NCI-H187 (cell line): ENCODE data around the gene TMEM143.
A peak's percentile ranks its signal among the peaks of the same experiment; 100 is the strongest.
"Not testable (repeated sequence)": the region's sequence is repeated elsewhere in the genome, so short reads cannot be mapped to it uniquely, and the experiment has no call there.

Experiments used
- DNase-seq, 2 experiments: peaks; one replicate each; lab custom pipeline; 2025; lab: John Stamatoyannopoulos, UW

Gene TMEM143

DNA sequence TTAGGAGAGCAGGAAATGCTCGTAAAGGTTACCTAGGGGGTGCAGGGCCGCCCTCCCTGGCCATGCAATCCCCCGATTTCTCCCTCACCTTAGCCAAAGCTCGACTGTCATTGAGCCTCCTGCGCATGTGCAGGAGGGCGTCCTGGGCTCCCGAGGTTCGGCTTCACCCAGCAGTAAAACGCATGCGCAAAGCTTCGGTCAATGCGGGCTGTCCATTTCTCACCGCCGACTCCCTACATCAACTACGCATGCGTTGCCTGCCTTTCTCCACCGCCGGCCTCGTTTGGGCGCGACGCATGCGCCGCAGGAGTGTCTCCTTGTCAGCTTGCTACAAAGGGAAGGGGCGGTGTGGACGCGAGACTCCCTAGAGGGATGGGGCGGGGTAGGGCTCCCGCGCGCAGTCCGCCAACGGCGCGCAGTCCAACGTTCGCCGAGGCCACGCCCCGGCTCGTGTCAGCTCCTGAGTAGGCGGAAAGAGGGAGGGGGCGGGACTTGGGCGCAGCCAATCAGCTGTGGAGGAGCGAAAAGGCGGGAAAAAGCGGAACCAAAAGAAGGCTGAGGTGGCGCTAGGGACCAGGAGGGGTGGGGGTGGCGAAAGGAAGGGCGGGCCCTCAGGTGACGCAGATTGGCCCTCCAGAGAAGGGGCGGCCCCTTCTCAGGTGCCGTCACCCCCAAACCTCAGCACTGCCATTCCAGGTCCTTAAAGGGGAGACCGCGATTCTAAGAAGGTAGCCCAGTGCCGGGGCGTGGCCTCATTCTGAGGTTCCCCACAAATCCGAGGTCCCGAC, at the start of gene TMEM143, which contains the start of gene SYNGR4:
Gene TMEM143 (minus strand): TSS at position 131 of the 788 bp plus-strand sequence. CDS start 20 bp downstream, at position 111.
Gene SYNGR4 (plus strand): TSS at position 558 of the 788 bp plus-strand sequence. CDS start 1,476 bp downstream, outside the sequence.
- DNase-seq, result peak; percentile 100

DNA sequence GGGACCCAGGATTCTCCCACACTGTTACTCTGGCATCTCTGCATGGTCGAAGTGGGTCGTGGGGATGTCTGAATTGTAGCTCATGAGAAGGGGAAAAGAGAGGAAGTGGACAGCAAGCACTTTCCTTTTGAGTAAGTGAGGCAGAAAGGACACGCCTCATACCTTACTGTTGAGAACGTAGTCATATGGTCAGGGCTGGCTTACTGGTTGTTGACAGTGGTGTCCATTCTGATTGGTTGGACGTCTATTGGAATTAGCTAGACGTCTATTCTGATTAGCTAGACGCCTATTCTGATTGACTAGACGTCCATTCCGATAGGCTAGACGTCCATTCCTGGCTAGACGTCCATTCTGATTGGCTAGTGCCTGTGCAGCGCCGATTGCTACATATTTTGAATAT, 42.1 kb upstream of the TMEM143 start:
- DNase-seq, result no peak

DNA sequence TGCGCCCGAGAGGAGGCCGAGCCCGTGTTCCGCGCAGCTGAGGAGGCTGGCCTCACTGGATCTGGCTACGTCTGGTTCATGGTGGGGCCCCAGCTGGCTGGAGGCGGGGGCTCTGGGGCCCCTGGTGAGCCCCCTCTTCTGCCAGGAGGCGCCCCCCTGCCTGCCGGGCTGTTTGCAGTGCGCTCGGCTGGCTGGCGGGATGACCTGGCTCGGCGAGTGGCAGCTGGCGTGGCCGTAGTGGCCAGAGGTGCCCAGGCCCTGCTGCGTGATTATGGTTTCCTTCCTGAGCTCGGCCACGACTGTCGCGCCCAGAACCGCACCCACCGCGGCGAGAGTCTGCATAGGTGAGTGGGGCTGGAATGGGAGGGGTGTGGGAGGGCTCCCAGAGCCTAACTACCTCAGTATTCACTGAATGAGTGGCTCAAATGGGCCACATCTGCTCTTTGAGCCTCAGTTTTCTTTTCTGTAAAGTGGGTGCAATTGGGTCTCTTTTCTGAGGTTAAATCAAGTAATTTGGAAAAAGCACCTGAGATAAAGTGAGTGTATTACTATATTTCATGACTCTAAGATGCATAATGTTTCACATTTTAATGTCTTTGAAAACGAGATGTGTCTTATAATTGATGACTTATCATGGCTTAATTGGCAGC, 41.4 kb upstream of the TMEM143 start:
- DNase-seq, result no peak

DNA sequence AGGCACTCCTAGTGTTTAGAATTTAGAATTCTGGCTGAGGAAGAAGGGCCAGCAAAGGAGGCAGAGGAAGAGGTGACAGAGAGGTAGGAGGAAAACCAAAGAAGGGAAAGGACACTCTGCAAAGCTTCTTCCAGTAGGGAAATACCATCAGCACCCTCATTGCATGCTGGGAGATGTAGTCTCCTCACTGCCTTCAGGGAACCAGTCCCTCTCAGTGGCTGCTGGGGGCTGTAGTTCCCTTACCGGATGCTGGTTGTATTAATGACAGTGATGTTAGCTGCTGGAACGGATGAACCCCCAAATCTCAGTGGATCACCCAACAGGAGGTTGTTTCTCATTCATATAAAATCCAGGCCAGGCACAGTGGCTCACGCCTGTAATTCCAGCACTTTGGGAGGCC, 39.9 kb upstream of the TMEM143 start:
- no peak for DNase-seq

DNA sequence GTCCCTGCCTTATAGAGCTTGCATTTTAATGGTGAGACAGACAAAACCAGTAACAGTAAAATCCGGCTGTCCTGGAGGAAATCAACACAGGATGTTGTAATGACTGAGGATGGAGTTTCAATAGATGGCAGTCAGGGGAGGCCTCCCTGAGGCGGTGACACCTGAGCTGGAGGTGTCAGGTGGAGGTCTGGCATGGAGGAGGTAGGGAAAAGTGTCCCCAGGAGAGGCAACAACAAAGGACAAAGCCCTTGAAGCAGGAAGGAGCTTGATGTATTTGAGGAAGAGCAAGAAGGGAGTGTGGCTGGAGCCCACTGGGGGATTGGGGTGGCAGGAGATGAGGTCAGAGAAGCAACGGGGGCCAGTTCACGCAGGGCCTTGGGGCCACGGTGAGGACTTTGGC, 37.5 kb upstream of the TMEM143 start:
- DNase-seq, result no peak

DNA sequence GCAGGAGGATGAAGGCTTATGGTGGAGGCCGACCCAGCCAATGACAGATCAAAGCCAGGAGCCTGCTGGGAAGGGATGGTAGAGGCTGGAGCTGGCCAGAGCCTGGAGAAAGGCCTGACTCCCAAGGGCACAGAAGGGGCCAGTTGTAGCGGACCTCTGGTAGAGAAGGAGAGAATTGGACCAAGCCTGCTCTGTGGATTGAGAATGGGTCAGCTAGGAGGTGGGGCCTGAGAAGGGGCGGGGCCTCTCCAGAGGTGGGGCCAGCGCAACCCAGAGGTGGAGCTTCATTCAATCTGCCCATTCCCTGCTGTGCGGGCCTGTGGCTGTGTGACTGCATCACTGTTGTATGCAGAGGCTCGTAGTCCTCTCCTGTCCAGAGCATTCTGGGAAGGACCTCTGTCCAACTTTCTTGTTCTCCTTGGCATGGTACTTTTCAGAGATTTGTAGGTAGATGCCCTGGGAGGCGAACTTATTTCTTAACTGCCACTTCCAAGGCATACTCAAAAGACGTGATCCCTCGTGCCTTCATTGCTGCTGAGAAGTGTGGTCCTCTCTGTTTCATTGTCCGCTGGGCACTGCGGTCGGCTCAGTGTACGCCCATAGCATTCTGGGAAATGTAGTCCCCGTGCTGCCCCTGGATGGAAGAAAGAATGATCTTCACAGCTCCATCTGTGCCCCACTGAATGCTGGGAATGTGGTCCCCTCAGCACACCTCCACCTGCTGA, 36.4 kb upstream of the TMEM143 start:
- DNase-seq, result peak; percentile 69 to 84

DNA sequence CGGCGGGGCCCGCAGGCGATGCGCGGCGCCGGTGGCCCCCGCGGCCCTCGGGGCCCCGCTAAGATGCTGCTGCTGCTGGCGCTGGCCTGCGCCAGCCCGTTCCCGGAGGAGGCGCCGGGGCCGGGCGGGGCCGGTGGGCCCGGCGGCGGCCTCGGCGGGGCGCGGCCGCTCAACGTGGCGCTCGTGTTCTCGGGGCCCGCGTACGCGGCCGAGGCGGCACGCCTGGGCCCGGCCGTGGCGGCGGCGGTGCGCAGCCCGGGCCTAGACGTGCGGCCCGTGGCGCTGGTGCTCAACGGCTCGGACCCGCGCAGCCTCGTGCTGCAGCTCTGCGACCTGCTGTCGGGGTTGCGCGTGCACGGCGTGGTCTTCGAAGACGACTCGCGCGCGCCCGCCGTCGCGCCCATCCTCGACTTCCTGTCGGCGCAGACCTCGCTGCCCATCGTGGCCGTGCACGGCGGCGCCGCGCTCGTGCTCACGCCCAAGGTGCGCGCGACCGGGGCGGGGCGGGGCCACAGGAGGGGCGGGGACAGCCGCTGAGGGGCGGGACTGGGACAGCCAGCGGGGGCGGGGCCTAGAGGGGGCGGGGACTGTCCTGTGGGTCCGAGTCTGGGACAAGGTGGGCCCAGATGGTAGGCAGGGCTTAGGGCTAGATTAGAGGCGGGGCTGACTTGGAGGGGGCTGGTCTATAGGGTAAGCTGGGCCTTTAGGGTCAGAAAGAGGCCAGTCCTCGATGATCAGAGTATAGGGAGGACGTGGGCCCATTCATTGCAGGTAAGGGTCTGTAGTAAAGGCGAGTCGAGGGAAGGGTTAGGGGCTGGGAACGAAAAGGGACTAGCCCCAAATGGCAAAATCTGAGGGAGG, 34.9 kb upstream of the TMEM143 start:
- peak; percentile 65 to 90 for DNase-seq

DNA sequence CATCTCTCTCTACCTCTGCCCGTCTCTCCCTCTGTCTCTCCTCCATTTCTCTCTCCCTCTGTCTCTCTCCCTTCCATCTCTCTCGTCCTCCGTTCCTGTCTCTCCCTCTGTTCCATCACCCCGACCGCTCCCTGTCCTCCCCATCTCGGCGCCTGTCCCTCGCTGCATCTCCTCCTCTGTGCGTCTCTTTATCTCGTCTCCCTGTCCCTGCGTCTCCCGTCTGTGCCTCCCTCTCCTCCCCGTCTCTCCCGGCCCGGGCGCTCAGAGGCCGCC, 34.3 kb upstream of the TMEM143 start:
- DNase-seq, result no peak

DNA sequence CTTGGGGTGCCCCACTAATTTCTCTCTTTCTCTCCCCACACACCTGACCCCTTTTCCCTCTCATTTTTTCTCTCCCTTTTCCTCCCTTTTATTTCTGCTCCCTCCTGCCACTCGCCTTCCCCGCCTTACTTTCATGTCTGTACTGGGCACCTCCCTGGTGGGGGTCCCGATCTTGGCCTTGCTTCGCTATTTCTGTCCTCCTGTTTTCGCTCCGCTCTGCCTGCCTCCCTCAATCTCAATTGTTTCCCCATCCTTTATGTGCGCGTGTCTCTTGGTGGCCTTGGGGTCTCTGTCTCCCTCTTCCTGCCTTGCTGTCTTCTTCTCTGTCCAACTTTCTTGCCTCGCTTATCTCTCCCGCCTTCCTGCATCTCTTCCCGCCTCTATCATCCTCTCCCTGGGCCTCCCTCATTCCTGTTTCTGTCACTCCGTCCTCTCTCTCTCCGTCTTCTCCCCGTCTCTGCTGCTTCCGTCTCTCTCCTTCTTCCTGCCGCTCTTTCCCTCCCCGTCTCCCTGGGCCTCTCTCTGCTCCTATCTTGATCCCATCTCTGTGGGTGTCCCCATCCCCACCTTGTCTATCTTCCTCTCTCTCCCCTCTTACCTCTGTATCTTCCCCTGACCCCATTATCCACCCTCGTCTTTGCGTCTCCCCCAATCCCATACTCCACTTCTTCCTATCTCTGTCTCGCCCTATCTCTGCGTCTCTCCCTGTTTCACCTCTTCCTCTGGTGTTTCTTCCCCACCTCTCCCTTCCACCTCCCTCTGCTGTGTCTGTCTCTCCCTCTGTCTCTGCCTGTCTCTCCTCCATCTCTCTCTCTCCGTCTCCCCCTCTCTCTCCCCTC, 33.7 kb upstream of the TMEM143 start:
- DNase-seq, result no peak

DNA sequence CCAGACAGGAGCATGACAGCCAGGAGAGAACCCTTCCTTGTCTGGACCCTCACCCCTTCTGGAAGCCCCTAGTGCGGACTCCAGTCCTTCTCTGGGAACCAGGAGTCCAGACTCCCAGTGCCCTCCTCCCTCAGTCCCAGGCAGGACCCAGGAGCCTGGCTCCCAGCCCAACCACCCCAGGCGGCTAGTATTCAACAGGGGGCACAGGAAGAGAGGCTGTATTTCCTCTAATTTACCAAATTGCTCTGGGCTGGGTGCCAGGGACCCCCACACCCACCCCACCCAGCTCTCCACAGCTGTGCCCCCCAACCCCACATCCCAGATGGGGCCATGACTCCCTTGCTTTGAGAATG, 33.1 kb upstream of the TMEM143 start:
- DNase-seq, result no peak

DNA sequence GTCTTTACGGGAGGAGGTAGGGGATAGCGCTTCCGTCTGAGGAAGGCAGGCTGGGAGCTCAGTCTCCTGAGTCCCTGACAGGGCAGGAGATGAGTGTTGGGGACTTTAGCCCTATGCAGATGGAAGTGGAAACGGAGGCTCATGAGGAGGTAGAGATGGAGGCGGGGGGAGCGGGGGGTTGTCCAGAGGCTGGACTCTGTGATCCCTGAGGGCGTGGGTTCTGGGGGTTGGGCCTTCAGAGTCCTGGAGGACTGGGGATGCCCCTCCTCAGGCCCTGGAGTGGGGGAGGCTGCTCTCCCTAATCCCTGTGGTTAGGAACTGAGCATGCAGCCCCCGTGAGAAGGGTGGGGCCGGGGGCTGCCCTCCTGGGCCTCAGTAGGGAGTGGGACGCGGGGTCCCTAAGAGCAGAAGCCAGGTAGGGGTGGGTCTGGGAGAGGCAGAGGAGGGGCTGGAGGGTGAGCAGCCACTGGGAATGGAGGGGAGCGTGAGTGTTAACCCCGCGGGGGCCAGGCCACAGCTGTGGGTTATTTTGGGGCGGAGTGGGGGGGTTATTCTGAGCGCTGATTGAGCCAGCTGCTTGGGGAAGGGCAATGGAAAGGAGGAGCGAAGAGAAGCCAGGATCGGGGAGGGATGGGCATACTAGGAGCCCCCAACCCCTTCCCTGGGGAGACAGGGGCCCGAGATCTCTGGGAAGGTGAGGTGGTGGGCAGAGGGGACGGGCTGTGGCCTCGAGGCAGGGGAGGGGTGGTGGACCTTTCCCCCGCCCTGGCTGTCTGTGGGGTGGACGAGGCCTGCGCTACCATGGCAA, 32.5 kb upstream of the TMEM143 start:
- no peak for DNase-seq

DNA sequence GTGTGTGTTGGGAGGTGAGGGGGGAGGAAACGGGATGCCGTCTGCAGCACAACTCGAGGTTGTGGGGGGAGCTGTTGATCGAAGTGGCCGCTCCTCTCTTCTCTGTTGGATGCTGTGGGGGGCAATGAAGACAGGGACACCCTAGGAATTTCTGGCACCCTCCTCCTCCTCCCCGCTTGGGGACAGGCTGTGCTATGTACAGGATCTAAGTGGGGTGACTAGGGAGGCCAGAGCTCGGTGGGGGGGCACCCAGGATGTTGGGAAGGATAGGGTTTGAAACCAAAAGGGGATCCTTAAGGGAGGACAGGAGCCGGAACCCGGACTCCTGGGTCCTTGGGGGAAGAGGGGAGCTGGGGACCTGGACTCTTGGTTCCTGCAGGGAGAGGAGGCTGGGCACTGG, 31.8 kb upstream of the TMEM143 start:
- no peak for DNase-seq

DNA sequence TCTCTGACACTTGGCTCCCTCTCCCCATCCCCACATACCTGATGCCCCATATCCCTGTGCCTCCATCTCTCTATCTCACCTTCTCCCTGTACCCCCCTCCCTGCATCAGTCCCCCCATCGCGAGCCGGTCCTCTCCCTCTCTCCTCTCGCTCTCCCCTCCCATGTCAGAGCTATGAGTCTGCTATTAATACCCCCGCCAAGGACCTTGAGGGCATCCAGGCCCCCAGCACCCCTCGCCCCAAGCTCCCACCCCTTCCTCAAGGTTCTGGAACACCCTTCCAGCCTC, 31.4 kb upstream of the TMEM143 start:
- DNase-seq, result no peak

DNA sequence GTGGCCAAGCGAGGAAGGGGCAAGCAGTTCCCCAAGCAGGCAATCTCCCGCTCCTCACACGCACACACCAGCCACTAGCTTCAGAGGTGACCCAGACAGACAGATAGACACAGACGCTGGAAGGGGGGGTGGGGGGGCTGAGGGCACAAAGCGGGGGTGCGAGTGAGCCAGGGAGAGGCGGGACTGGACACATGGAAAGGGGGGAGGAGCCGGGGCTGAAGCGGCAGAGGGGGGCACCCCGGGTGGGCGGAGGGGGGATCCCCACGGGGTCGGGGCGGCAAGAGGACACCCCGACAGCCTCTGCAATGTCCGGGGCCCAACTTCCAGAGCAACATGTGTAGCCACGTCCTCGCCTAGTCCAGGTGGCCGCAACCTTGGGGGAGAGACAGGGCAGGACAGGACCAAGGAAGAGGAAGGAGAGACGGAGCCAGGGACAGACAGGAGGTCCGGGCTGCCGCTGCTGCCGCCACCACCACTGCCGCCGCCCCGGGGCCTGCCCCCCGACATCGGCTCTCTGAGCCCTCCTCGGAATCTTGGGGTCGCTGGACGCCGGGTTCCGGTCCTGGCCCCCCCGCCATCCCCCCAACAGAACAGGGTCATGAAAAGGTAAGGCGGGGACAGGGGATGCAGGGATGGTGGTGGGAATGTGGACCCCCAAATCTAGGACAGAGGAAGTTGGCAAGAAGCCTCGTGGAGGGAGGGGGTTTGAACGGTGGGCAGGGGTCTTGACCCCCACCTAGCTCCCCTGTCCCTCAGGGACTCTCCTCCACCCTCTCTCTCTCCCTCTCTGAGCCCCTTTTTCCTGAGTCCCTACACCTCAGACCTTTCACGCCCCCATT, 30.8 kb upstream of the TMEM143 start:
- no peak for DNase-seq

DNA sequence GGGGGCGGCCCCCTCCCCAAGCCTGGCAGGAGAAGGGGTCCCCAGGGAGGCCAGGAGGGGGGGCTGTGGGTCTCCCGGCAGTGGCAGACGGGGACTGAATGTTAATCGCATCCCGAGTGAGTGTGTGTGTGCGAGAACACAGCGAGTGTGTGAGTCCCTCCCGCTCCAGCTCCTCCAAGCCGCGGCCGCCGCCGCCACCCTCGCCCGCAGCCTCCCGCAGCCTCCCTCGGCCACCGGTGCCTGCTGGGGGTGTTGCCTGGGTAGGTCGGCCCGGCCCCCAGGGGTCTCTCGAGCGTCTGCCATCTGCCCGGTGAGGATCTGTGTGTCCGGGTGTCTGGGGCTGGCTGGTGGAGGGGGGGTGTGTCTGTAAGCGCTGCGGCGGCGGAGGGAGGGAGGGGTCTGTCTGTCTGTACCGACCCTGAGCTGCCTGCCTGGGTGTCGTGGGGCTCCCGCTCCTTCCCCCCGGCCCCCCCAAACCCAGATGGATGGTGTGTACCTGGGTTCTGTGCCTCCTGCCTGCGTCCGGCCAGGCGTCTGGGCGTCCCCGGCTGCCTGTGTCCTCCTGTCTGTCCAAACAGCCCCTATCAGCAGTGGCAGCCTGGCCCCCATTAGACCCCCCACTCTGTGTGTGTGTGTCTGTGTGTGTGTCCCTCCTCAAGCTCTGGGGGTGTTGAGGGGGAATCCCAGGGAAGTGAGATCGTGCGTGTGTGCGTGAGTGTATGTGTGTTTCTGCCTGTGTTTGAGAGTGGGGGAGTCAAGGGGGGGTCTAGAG, 30.0 kb upstream of the TMEM143 start, which contains the start of gene GRIN2D:
Gene GRIN2D (plus strand): TSS at position 110 of the 772 bp plus-strand sequence. CDS start 4,725 bp downstream, outside the sequence.
- no peak for DNase-seq

DNA sequence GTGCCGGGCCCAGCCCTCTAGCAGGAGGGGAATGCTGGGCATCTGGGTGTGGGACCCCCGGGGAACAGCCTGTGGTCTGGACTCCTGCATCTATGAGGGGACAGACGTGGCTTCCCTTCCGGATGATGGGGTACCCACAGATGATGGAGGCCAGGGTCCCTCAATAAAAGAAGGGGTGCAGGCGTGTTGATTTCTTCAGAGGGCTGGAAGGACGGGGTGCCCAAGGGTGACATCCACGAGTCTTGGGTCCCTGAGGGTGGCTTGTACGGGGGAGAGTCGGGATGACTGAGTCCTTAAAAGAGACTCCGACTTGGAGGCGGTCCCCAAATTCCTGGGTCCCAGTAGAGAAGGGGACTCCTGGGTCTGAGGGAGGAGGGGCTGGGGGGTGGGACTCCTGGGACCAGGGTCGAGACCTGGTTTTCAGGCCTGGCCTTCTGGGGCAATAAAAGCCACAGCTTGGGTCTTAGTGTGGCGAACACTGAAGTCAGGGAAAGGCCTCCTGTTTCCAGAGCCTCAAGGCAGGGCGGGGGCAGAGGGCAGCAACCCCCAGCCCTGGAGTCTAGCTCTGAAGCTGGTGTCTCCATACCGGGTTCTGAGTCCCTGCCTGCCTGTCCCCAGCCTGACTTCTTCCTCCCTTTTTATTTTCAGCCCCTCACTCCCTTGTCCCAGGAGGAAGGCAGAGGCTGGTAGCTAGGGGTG, 29.3 kb upstream of the TMEM143 start:
- DNase-seq, result no peak

DNA sequence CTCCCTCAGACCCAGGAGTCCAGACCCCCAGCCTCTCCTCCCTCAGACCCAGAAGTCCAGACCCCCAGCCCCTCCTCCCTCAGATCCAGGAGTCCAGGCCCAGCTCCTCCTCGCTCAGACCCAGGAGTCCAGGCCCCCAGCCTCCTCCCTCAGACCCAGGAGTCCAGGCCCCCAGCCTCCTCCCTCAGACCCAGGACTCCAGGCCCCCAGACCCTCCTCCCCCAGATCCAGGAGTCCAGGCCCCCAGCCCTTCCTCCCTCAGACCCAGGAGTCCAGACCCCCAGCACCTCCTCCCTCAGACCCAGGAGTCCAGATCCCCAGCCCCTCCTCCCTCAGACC, 28.2 kb upstream of the TMEM143 start:
- not testable (repeated sequence) for DNase-seq
